MM.1S (cell line): ENCODE measurements around the gene ARHGEF11.

ENCODE experiments used
- DNase-seq: peaks from one replicate; pipeline ENCODE4 v3.0.0-alpha.2; 2015
- H2AFZ ChIP-seq: fragments of 300-600 bp; sonication (generic); 2 replicates; pipeline ENCODE4 v1.6.0; 2016; ENCODE audit warnings: antibody characterized with exemption, low read length
- H3F3A ChIP-seq: fragments of 300-600 bp; sonication (generic); 2 replicates; pipeline ENCODE4 v1.6.1; 2016; ENCODE audit warnings: mild to moderate bottlenecking, antibody characterized with exemption, low read length, moderate library complexity, mixed read lengths; ENCODE audit not compliant: insufficient read depth
- H3K27ac ChIP-seq: fragments of 300-600 bp; sonication (generic); 2 replicates; pipeline ENCODE4 v1.5.1; 2016; ENCODE audit warnings: mild to moderate bottlenecking, low read length
- H3K27me3 ChIP-seq: fragments of 300-600 bp; sonication (generic); replicated peaks from 2 replicates; pipeline ENCODE4 v1.6.0; 2016; ENCODE audit warnings: low read length; ENCODE audit not compliant: insufficient read depth
- H3K36me3 ChIP-seq: fragments of 300-600 bp; sonication (generic); replicated peaks from 2 replicates; pipeline ENCODE4 v1.6.1; 2016; ENCODE audit warnings: mild to moderate bottlenecking, low read length, mixed read lengths; ENCODE audit not compliant: insufficient read depth
- H3K4me1 ChIP-seq: fragments of 300-600 bp; sonication (generic); 2 replicates; pipeline ENCODE4 v1.6.1; 2016; ENCODE audit warnings: low read length, mixed read lengths
- H3K4me2 ChIP-seq: fragments of 300-600 bp; sonication (generic); 2 replicates; pipeline ENCODE4 v1.6.0; 2016; ENCODE audit warnings: low read depth, low read length
- H3K4me3 ChIP-seq: fragments of 300-600 bp; sonication (generic); 2 replicates; pipeline ENCODE4 v1.5.1; 2016; ENCODE audit warnings: low read length, mixed read lengths
- H3K79me2 ChIP-seq: fragments of 300-600 bp; sonication (generic); 2 replicates; pipeline ENCODE4 v1.6.1; 2016; ENCODE audit warnings: mixed run types, low read length, mixed read lengths
- H3K9ac ChIP-seq: fragments of 300-600 bp; sonication (generic); 2 replicates; pipeline ENCODE4 v1.6.1; 2016; ENCODE audit warnings: low read length, mixed read lengths
- H3K9me2 ChIP-seq: fragments of 300-600 bp; sonication (generic); replicated peaks from 2 replicates; pipeline ENCODE4 v1.6.1; 2016; ENCODE audit warnings: mild to moderate bottlenecking, low read length, mixed read lengths; ENCODE audit not compliant: insufficient read depth
- H3K9me3 ChIP-seq: fragments of 300-600 bp; sonication (generic); replicated peaks from 2 replicates; pipeline ENCODE4 v1.6.1; 2016; ENCODE audit warnings: mild to moderate bottlenecking, low read length, mixed read lengths; ENCODE audit not compliant: insufficient read depth
- H4K20me1 ChIP-seq: fragments of 300-600 bp; sonication (generic); 2 replicates; pipeline ENCODE4 v1.6.1; 2016; ENCODE audit warnings: mild to moderate bottlenecking, low read length, moderate library complexity, mixed read lengths; ENCODE audit not compliant: insufficient read depth
- EZH2 ChIP-seq: fragments of 300-600 bp; sonication (generic); optimal IDR thresholded peaks from 2 replicates; pipeline ENCODE3; 2017; ENCODE audit warnings: low read depth, mild to moderate bottlenecking, antibody characterized with exemption, low read length, mixed read lengths
- EZH2phosphoT487 ChIP-seq: fragments of 300-600 bp; sonication (generic); IDR thresholded peaks from 2 replicates; pipeline ENCODE4 v1.6.1; 2018; ENCODE audit warnings: antibody characterized with exemption, low read length
- TF ChIP-seq, protein P1 (sequence below): fragments of 300-600 bp; sonication (generic); IDR thresholded peaks from 2 replicates; pipeline ENCODE4 v1.5.1; 2016; ENCODE audit warnings: antibody characterized with exemption, low read length, mixed read lengths

ARHGEF11 gene

DNA sequence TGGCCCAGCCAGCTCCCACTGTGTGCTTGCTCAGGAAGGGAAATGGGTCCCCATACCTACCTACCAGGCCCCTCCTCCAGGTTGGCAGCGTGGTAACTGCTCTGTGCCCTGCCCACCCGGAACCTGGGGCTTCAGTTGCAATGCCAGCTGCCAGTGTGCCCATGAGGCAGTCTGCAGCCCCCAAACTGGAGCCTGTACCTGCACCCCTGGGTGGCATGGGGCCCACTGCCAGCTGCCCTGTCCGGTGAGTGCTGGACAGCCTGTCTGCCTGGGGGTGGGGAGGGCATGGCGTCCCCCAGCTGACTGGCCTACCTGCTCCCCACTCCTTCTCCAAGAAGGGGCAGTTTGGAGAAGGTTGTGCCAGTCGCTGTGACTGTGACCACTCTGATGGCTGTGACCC, 135.9 kb downstream of the ARHGEF11 start:
- no peaks in the 10 kb centered on the region for H3K9me3 ChIP-seq
- no peak overlapping the region for H3K4me2 ChIP-seq
- DNase-seq = no peak

DNA sequence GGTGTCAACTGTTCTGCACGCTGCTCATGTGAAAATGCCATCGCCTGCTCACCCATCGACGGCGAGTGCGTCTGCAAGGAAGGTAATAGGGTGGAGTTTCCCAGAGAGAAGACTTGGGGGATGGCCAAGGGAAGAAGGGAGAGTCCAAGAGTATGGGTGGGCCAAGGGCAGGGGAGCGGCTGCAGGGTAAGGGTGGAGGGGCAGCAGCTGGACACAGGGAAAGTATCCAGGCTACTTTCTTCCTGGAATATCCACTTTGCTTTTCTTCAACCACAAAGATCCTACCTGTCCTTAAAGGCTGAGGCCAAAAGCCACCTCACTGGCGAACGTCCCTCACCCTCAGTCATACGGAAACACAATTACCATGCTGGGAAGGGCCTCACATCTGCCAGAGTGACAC, 136.6 kb downstream of the ARHGEF11 start:
- DNase-seq = no peak
- TF ChIP-seq, protein P1, sequence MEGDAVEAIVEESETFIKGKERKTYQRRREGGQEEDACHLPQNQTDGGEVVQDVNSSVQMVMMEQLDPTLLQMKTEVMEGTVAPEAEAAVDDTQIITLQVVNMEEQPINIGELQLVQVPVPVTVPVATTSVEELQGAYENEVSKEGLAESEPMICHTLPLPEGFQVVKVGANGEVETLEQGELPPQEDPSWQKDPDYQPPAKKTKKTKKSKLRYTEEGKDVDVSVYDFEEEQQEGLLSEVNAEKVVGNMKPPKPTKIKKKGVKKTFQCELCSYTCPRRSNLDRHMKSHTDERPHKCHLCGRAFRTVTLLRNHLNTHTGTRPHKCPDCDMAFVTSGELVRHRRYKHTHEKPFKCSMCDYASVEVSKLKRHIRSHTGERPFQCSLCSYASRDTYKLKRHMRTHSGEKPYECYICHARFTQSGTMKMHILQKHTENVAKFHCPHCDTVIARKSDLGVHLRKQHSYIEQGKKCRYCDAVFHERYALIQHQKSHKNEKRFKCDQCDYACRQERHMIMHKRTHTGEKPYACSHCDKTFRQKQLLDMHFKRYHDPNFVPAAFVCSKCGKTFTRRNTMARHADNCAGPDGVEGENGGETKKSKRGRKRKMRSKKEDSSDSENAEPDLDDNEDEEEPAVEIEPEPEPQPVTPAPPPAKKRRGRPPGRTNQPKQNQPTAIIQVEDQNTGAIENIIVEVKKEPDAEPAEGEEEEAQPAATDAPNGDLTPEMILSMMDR = no peak
- TF ChIP-seq EZH2phosphoT487 (no peak), EZH2 (no peak)
- peaks cover 82% of the 10 kb centered on the region for H3K27me3 ChIP-seq

More for the DNA sequence above, 135.9 kb downstream of the ARHGEF11 start:
- Histone ChIP-seq H2AFZ (no peak overlapping the region), H3K4me1 (peaks cover 7% of the 10 kb centered on the region; the same call in 1 of the 2 replicates), H3K36me3 (no peaks in the 10 kb centered on the region), H3K27ac (no peak overlapping the region), H3K79me2 (no peaks in the 10 kb centered on the region), H3K9ac (no peak overlapping the region), H3K9me2 (no peaks in the 10 kb centered on the region), H3K27me3 (peaks cover 80% of the 10 kb centered on the region), H3F3A (no peaks in the 10 kb centered on the region), H3K4me3 (no peak overlapping the region), H4K20me1 (no peaks in the 10 kb centered on the region)
- TF ChIP-seq EZH2 = no peak

DNA sequence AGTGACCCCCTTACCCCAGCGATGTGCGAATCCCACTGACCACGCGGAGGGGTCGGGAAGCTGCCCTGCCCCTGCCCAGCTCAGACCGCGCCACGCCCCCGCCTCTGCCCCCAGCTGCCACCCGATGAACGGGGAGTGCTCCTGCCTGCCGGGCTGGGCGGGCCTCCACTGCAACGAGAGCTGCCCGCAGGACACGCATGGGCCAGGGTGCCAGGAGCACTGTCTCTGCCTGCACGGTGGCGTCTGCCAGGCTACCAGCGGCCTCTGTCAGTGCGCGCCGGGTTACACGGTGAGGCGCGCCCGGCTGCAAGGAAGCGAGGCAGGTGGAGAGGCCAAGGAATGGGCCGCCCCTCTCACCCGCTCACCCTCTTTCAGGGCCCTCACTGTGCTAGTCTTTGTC, 137.0 kb downstream of the ARHGEF11 start:
- no peaks in the 10 kb centered on the region for H3F3A ChIP-seq
- no peak overlapping the region for H2AFZ ChIP-seq
- H3K27ac ChIP-seq = no peak overlapping the region
- TF ChIP-seq EZH2 (no peak), EZH2phosphoT487 (no peak)
- TF ChIP-seq, protein P1 = no peak
- H3K27me3 ChIP-seq = peaks cover 82% of the 10 kb centered on the region
- H4K20me1 ChIP-seq = no peaks in the 10 kb centered on the region
- no peak for DNase-seq
- H3K9me2 ChIP-seq = no peaks in the 10 kb centered on the region
- no peak overlapping the region for H3K4me3 ChIP-seq
- no peaks in the 10 kb centered on the region for H3K79me2 ChIP-seq
- no peak overlapping the region for H3K9ac ChIP-seq
- H3K4me2 ChIP-seq = no peak overlapping the region
- H3K4me1 ChIP-seq = peaks cover 7% of the 10 kb centered on the region; the same call in 1 of the 2 replicates
- no peaks in the 10 kb centered on the region for H3K36me3 ChIP-seq
- H3K9me3 ChIP-seq = no peaks in the 10 kb centered on the region

More for the DNA sequence above, 136.6 kb downstream of the ARHGEF11 start:
- Histone ChIP-seq H3K9me2 (no peaks in the 10 kb centered on the region), H2AFZ (no peak overlapping the region), H3K4me1 (peaks cover 7% of the 10 kb centered on the region; the same call in 1 of the 2 replicates), H3K9me3 (no peaks in the 10 kb centered on the region), H3F3A (no peaks in the 10 kb centered on the region), H3K9ac (no peak overlapping the region), H3K36me3 (no peaks in the 10 kb centered on the region), H3K4me2 (no peak overlapping the region), H4K20me1 (no peaks in the 10 kb centered on the region), H3K79me2 (no peaks in the 10 kb centered on the region), H3K4me3 (no peak overlapping the region), H3K27ac (no peak overlapping the region)

DNA sequence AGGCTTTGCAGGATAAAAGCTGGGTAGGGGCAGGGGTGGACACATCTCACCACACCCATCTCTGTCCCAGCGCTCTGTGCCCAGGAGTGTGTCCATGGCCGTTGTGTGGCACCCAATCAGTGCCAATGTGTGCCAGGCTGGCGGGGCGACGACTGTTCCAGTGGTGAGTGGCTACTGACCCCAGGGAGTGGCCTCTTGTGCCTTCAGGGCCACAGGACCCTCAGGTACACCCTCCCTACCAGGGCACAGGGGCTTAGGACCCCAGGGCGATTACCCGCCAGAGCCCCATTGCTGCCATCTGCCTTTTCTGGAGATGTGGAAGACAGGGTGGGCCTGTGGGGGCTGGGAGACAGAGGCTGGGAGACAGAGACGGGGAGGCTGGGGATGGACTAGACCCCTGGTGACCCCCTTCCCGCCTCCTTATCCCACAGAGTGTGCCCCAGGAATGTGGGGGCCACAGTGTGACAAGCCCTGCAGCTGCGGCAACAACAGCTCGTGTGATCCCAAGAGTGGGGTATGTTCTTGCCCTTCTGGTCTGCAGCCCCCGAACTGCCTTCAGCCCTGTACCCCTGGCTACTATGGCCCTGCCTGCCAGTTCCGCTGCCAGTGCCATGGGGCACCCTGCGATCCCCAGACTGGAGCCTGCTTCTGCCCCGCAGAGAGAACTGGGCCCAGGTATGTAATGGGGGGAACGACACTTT, 139.2 kb downstream of the ARHGEF11 start:
- H3K27ac ChIP-seq = no peak overlapping the region
- H3K9ac ChIP-seq = no peak overlapping the region
- H3F3A ChIP-seq = no peaks in the 10 kb centered on the region
- no peak for DNase-seq
- no peak overlapping the region for H3K4me3 ChIP-seq
- H2AFZ ChIP-seq = no peak overlapping the region
- TF ChIP-seq EZH2 (no peak), EZH2phosphoT487 (no peak)
- TF ChIP-seq, protein P1 = no peak
- no peaks in the 10 kb centered on the region for H3K9me3 ChIP-seq
- no peaks in the 10 kb centered on the region for H3K79me2 ChIP-seq
- peaks cover 83% of the 10 kb centered on the region for H3K27me3 ChIP-seq
- no peaks in the 10 kb centered on the region for H3K9me2 ChIP-seq
- no peaks in the 10 kb centered on the region for H4K20me1 ChIP-seq
- no peak overlapping the region for H3K4me2 ChIP-seq
- H3K4me1 ChIP-seq = peaks cover 7% of the 10 kb centered on the region; the same call in 1 of the 2 replicates
- H3K36me3 ChIP-seq = no peaks in the 10 kb centered on the region
